Measurements from ENCODE around the gene PLXDC1.
A peak's percentile ranks its signal among the peaks of the same experiment; 100 is the strongest.

PLXDC1 gene

DNA sequence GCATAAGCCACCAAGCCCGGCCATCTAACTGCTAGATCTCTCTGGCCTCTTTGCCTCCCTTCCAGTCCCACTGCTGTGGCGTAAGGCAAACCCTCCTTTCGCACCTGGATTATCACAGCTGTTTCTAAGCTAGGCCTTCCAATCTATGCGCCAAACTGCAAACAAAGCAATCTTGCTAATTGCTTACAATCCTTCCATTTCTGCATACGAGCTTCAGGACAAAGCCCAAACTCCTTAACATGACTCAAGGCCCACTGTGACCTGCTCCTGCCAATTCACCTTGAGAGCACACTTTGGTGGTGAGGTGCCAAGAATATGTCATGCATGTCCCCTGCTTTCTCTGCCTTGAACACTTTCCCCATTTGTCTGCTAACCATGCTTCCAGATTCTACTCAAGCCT is 20.5 kb upstream of the PLXDC1 start:
- H3K4me3 ChIP-seq (ENCODE audit: low read length) = no peak overlapping the region
- TF ChIP-seq CTCF (IDR thresholded peaks at IDR 0.05; ENCODE audit: low read depth, low read length, poor library complexity, severe bottlenecking) (no peak), EZH2phosphoT487 (IDR thresholded peaks at IDR 0.05; ENCODE audit: borderline replicate concordance, low read length) (no peak)
- H3K9me2 ChIP-seq (replicated peaks; ENCODE audit: control insufficient read depth, low read length) = no peaks in the 10 kb centered on the region
- no peak overlapping the region for H3K4me2 ChIP-seq (ENCODE audit: low read length)
- H3K9me3 ChIP-seq (ENCODE audit: control insufficient read depth, insufficient read depth, low read length) = no peaks in the 10 kb centered on the region
- no peaks in the 10 kb centered on the region for H3K79me2 ChIP-seq (ENCODE audit: control insufficient read depth, low read length)
- peaks cover 2% of the 10 kb centered on the region for H3F3A ChIP-seq (ENCODE audit: control insufficient read depth, insufficient read depth)
- peaks cover 4% of the 10 kb centered on the region; the same call in 1 of the 2 replicates for H3K27me3 ChIP-seq (ENCODE audit: control insufficient read depth, low read length)
- H3K4me1 ChIP-seq (ENCODE audit: control insufficient read depth, low read length) = peaks cover 24% of the 10 kb centered on the region
- H3K27ac ChIP-seq (ENCODE audit: low read depth, low read length) = no peak overlapping the region
- H3K36me3 ChIP-seq (ENCODE audit: control insufficient read depth, low read length) = peaks cover 23% of the 10 kb centered on the region
- H4K20me1 ChIP-seq (ENCODE audit: control insufficient read depth, insufficient read depth, low read depth, low read length) = peaks cover 4% of the 10 kb centered on the region; the same call in 1 of the 2 replicates

DNA sequence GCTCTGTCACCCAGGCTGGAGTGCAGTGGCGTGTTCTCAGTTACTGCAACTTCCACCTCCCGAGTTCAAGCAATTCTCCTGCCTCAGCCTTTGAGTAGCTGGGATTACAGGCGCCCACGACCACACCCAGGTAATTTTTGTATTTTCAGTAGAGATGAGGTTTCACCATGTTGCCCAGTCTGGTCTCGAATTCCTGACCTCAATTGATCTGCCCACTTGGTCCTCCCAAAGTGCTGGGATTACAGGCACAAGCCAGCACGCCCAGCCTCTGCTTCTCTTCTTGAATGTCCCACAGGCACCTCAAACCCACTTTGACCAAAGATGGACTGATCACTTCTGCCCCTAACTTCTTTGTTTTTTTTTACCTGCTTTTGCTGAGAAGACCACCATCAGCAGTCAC is 19.1 kb upstream of the PLXDC1 start:
- Histone ChIP-seq H3K36me3 (ENCODE audit: control insufficient read depth, low read length) (peaks cover 10% of the 10 kb centered on the region), H3K9me3 (ENCODE audit: control insufficient read depth, insufficient read depth, low read length) (no peaks in the 10 kb centered on the region), H3K9me2 (replicated peaks; ENCODE audit: control insufficient read depth, low read length) (no peaks in the 10 kb centered on the region), H3K79me2 (ENCODE audit: control insufficient read depth, low read length) (no peaks in the 10 kb centered on the region), H3K4me2 (ENCODE audit: low read length) (no peak overlapping the region), H3F3A (ENCODE audit: control insufficient read depth, insufficient read depth) (peaks cover 2% of the 10 kb centered on the region; the same call in 1 of the 2 replicates), H3K27me3 (ENCODE audit: control insufficient read depth, low read length) (peaks cover 6% of the 10 kb centered on the region; the same call in 1 of the 2 replicates), H4K20me1 (ENCODE audit: control insufficient read depth, insufficient read depth, low read depth, low read length) (peaks cover 4% of the 10 kb centered on the region; the same call in 1 of the 2 replicates), H3K4me3 (ENCODE audit: low read length) (no peak overlapping the region), H3K4me1 (ENCODE audit: control insufficient read depth, low read length) (peaks cover 24% of the 10 kb centered on the region), H3K27ac (ENCODE audit: low read depth, low read length) (no peak overlapping the region)
- TF ChIP-seq CTCF (IDR thresholded peaks at IDR 0.05; ENCODE audit: low read depth, low read length, poor library complexity, severe bottlenecking) (no peak), EZH2phosphoT487 (IDR thresholded peaks at IDR 0.05; ENCODE audit: borderline replicate concordance, low read length) (no peak)

DNA sequence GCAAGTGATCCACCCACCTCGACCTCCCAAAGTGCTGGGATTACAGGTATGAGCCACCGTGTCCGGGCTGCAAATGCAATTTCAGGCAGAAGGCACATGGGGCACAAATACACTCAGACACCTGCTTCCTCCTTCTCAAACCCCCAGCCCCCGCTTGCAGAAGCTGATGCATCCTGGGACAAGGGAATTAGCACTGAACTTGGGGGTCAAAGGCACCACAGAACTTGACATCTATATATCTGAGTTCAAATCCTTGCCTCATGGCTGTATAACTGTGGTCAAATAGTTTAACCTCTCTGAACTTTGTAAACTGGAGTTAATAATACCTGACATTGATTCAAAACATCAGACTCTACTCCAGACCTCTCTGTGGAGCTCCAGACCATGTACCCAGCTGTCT is 18.7 kb upstream of the PLXDC1 start:
- peaks cover 27% of the 10 kb centered on the region for H3K4me1 ChIP-seq (ENCODE audit: control insufficient read depth, low read length)
- H3K9me3 ChIP-seq (ENCODE audit: control insufficient read depth, insufficient read depth, low read length) = no peaks in the 10 kb centered on the region
- H3F3A ChIP-seq (ENCODE audit: control insufficient read depth, insufficient read depth) = peaks cover 2% of the 10 kb centered on the region; the same call in 1 of the 2 replicates
- no peak overlapping the region for H3K27ac ChIP-seq (ENCODE audit: low read depth, low read length)
- TF ChIP-seq CTCF (IDR thresholded peaks at IDR 0.05; ENCODE audit: low read depth, low read length, poor library complexity, severe bottlenecking) (no peak), EZH2phosphoT487 (IDR thresholded peaks at IDR 0.05; ENCODE audit: borderline replicate concordance, low read length) (no peak)
- H3K27me3 ChIP-seq (ENCODE audit: control insufficient read depth, low read length) = peaks cover 6% of the 10 kb centered on the region; the same call in 1 of the 2 replicates
- no peaks in the 10 kb centered on the region for H3K9me2 ChIP-seq (replicated peaks; ENCODE audit: control insufficient read depth, low read length)
- peaks cover 6% of the 10 kb centered on the region for H3K36me3 ChIP-seq (ENCODE audit: control insufficient read depth, low read length)
- H3K79me2 ChIP-seq (ENCODE audit: control insufficient read depth, low read length) = no peaks in the 10 kb centered on the region
- H3K4me2 ChIP-seq (ENCODE audit: low read length) = peak overlapping the region; percentile 24; the same call in 1 of the 2 replicates
- H4K20me1 ChIP-seq (ENCODE audit: control insufficient read depth, insufficient read depth, low read depth, low read length) = peaks cover 4% of the 10 kb centered on the region; the same call in 1 of the 2 replicates
- H3K4me3 ChIP-seq (ENCODE audit: low read length) = no peak overlapping the region
